DND-41 (cell line): ENCODE results near the gene MED22.
A peak's percentile ranks its signal among the peaks of the same experiment; 100 is the strongest.

Source experiments
- ATAC-seq: fragments of 200-7000 bp; cut with Tn5 transposase; 3 replicates; pipeline ENCODE4 v1.9.1; 2021; ENCODE audit warnings: low read depth; ENCODE audit not compliant: insufficient read depth
- DNase-seq: peaks from one replicate; pipeline ENCODE4 v3.0.0-alpha.2; 2020
- H2AFZ ChIP-seq: 2 replicates; pipeline ENCODE4 v1.6.0; 2012; ENCODE audit warnings: low read depth, low read length
- H3K27ac ChIP-seq: 2 replicates; pipeline ENCODE4 v1.5.1; 2012; ENCODE audit warnings: low read length, inconsistent platforms
- H3K27me3 ChIP-seq: fragments of 200-600 bp; sonication (generic); 2 replicates; pipeline ENCODE4 v1.6.0; 2012; ENCODE audit warnings: low read length, mild to moderate bottlenecking, inconsistent platforms; ENCODE audit not compliant: insufficient read depth, poor library complexity
- H3K36me3 ChIP-seq: 2 replicates; pipeline ENCODE4 v1.5.1; 2012; ENCODE audit warnings: low read length, inconsistent platforms; ENCODE audit not compliant: insufficient read depth
- H3K4me1 ChIP-seq: 2 replicates; pipeline ENCODE4 v1.5.1; 2012; ENCODE audit warnings: mild to moderate bottlenecking, low read length; ENCODE audit not compliant: insufficient read depth
- H3K4me2 ChIP-seq: 2 replicates; pipeline ENCODE4 v1.6.0; 2012; ENCODE audit warnings: mild to moderate bottlenecking, moderate library complexity, low read length, inconsistent platforms; ENCODE audit not compliant: insufficient read depth
- H3K4me3 ChIP-seq, 2 experiments: fragments of 200-600 bp in 1 of 2; shearing (Covaris generic) in 1 of 2; 2 replicates each; pipeline ENCODE4 v1.5.1; 2012 to 2016; ENCODE audit warnings: inconsistent platforms in 2 of 2, low read length in 2 of 2, mild to moderate bottlenecking in 2 of 2, low read depth in 1 of 2, moderate library complexity in 1 of 2
- H3K79me2 ChIP-seq: 2 replicates; pipeline ENCODE4 v1.6.0; 2012; ENCODE audit warnings: low read length, inconsistent platforms; ENCODE audit not compliant: insufficient read depth
- H3K9ac ChIP-seq: 2 replicates; pipeline ENCODE4 v1.6.0; 2012; ENCODE audit warnings: low read depth, mild to moderate bottlenecking, inconsistent platforms, low read length, moderate library complexity
- H3K9me3 ChIP-seq: 2 replicates; pipeline ENCODE4 v1.5.1; 2012; ENCODE audit warnings: low read length, moderate library complexity, mild to moderate bottlenecking, inconsistent platforms; ENCODE audit not compliant: insufficient read depth, severe bottlenecking
- H4K20me1 ChIP-seq: 2 replicates; pipeline ENCODE4 v1.6.0; 2012; ENCODE audit warnings: low read length; ENCODE audit not compliant: insufficient read depth
- CTCF ChIP-seq: IDR thresholded peaks from 2 replicates; pipeline ENCODE4 v1.5.1; 2012; ENCODE audit warnings: borderline replicate concordance, low read length, moderate library complexity, mild to moderate bottlenecking; ENCODE audit not compliant: poor library complexity, severe bottlenecking; ENCODE audit errors: extremely low read depth
- EZH2 ChIP-seq: IDR thresholded peaks from 3 replicates; pipeline ENCODE4 v1.6.1; 2012; ENCODE audit warnings: borderline replicate concordance, low read depth, mild to moderate bottlenecking, moderate library complexity, low read length, inconsistent platforms; ENCODE audit not compliant: severe bottlenecking

MED22 gene

GRCh38 chr9:133356391-133357091 lies 8.6 kb upstream of the MED22 start, which contains the start of the genes SURF1 and SURF2:
SURF1 (minus strand) TSS chr9:133356487; CDS start chr9:133356453, 34 bp downstream.
SURF2 (plus strand) TSS chr9:133356550; CDS start chr9:133356593, 43 bp downstream.
- H3K9ac ChIP-seq = peak within 1 kb of the TSS; percentile 63
- no peaks in the 10 kb centered on the region for H3K27me3 ChIP-seq
- ATAC-seq (peak; percentile 86), DNase-seq (peak; percentile 89)
- peaks cover 35% of the 10 kb centered on the region for H3K79me2 ChIP-seq
- peaks cover 52% of the 10 kb centered on the region for H3K36me3 ChIP-seq
- H3K9me3 ChIP-seq = no peaks in the 10 kb centered on the region
- peaks cover 40% of the 10 kb centered on the region for H3K4me1 ChIP-seq
- peak within 1 kb of the TSS; percentile 84 to 91 for H3K4me3 ChIP-seq
- peaks cover 28% of the 10 kb centered on the region; the same call in 1 of the 2 replicates for H4K20me1 ChIP-seq
- H2AFZ ChIP-seq = peak within 1 kb of the TSS; percentile 80
- TF ChIP-seq EZH2 (no peak), CTCF (no peak)
- H3K4me2 ChIP-seq = peak within 1 kb of the TSS; percentile 87
- peak within 1 kb of the TSS; percentile 68 for H3K27ac ChIP-seq

GRCh38 chr9:133355881-133356357 lies 8.0 kb upstream of the MED22 start:
- DNase-seq (no peak), ATAC-seq (no peak; the same call in 2 of the 3 replicates)
- H4K20me1 ChIP-seq = peaks cover 29% of the 10 kb centered on the region; the same call in 1 of the 2 replicates
- H3K36me3 ChIP-seq = peaks cover 52% of the 10 kb centered on the region
- H3K9ac ChIP-seq = peak overlapping the region; percentile 63
- H3K9me3 ChIP-seq = no peaks in the 10 kb centered on the region
- H3K27me3 ChIP-seq = no peaks in the 10 kb centered on the region
- peaks cover 35% of the 10 kb centered on the region for H3K79me2 ChIP-seq
- peaks cover 40% of the 10 kb centered on the region for H3K4me1 ChIP-seq
- peak overlapping the region; percentile 73 for H3K4me2 ChIP-seq
- TF ChIP-seq CTCF (no peak), EZH2 (no peak)
- H3K4me3 ChIP-seq = peak overlapping the region; percentile 84 to 91
- H2AFZ ChIP-seq = peak overlapping the region; percentile 31; the same call in 1 of the 2 replicates
- H3K27ac ChIP-seq = peak overlapping the region; percentile 60

DNA sequence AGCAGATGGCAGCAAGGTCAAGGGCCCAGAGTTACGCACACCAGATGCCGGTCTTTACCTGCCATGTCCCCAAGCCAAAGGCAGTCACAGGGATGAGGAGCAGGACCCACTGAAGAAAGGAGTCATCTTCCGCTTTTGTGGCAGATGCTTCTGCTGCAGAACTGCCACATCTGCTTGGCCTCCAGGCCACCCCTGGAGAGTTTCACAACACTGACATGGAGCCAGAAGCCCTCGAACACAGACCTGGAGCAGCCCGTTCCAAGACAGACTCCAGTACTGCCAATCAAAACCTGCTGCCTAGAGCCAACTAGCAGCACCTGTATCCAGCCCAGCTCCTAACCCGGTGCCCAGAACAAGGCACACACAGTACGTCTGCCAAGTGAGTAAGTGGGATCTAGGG lies 6.8 kb upstream of the MED22 start:
- Histone ChIP-seq H3K27me3 (no peaks in the 10 kb centered on the region), H3K9me3 (no peaks in the 10 kb centered on the region), H3K36me3 (peaks cover 52% of the 10 kb centered on the region), H3K79me2 (peaks cover 43% of the 10 kb centered on the region), H3K4me3 (peak overlapping the region in 1 of 2 experiments; percentile 91; a peak in 1 of 4 replicates), H3K4me2 (peak overlapping the region; percentile 73; the same call in 1 of the 2 replicates), H3K9ac (peak overlapping the region; percentile 63; the same call in 1 of the 2 replicates), H4K20me1 (peaks cover 35% of the 10 kb centered on the region), H3K27ac (no peak overlapping the region), H2AFZ (no peak overlapping the region), H3K4me1 (peaks cover 51% of the 10 kb centered on the region)
- DNase-seq = no peak
- TF ChIP-seq EZH2 = no peak
- no peak for TF ChIP-seq CTCF
- ATAC-seq = no peak
